ENCODE measurements around the gene STX3. TPM values are rescaled to one million over a fixed set of nuclear protein-coding genes. Genes with fewer than 3 reads are reported as not detected.
A peak's percentile ranks its signal among the peaks of the same experiment; 100 is the strongest.

Gene STX3
- total RNA-seq, 2 donors from 2014 or later: 20.8 to 58.5 TPM

DNA sequence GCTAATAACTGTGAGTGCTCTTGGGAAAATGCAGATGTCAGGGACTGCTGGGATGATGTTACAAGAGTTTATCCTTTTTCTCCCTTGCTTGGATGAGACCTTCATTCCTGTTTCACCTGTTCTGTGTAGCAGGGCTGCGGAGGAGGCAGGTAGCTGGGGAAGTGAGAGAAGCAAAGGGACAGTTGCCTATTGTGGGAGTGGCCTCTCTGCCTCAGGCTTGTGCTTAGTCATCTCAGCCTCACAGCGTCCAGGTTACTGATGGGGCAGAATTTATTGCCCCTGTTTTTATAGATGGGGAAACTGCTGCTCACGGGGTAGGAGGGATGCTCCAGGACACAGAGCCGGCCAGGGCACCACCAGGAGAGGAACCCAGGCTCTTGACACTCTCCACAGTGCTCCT lies 1.7 kb downstream of the STX3 start:
- peak; percentile 56 for DNase-seq (ENCODE audit: low spot score)
- peak overlapping the region; percentile 94 to 95 for H3K27ac ChIP-seq
- H3K4me3 ChIP-seq: no peak overlapping the region
- no peaks in the 10 kb centered on the region for H3K9me3 ChIP-seq
- peaks cover 4% of the 10 kb centered on the region for H3K4me1 ChIP-seq (replicated peaks)
- H3K36me3 ChIP-seq: no peaks in the 10 kb centered on the region
- 25% methylated on average over 4 of the region's 4 CpGs for WGBS
- H3K27me3 ChIP-seq (replicated peaks; ENCODE audit: insufficient read depth): no peaks in the 10 kb centered on the region
- TF ChIP-seq POLR2A (IDR thresholded peaks at IDR 0.05) (peak; percentile 28), POLR2AphosphoS5 (IDR thresholded peaks at IDR 0.05) (peak; percentile 38)
- TF ChIP-seq, protein P1, sequence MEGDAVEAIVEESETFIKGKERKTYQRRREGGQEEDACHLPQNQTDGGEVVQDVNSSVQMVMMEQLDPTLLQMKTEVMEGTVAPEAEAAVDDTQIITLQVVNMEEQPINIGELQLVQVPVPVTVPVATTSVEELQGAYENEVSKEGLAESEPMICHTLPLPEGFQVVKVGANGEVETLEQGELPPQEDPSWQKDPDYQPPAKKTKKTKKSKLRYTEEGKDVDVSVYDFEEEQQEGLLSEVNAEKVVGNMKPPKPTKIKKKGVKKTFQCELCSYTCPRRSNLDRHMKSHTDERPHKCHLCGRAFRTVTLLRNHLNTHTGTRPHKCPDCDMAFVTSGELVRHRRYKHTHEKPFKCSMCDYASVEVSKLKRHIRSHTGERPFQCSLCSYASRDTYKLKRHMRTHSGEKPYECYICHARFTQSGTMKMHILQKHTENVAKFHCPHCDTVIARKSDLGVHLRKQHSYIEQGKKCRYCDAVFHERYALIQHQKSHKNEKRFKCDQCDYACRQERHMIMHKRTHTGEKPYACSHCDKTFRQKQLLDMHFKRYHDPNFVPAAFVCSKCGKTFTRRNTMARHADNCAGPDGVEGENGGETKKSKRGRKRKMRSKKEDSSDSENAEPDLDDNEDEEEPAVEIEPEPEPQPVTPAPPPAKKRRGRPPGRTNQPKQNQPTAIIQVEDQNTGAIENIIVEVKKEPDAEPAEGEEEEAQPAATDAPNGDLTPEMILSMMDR (IDR thresholded peaks at IDR 0.05): no peak
- intact Hi-C loops (cut with DNase I): loop anchor here (10.0 kb wide), 1 partner anchor 612 kb away; the partner anchor contains the start of gene FAM111A

- intact Hi-C loops (cut with DNase I): loop anchor here (10.0 kb wide), 1 partner anchor 614 kb away; the partner anchor contains the start of gene FAM111A
- 95% methylated on average over 4 of the region's 4 CpGs for WGBS
- Histone ChIP-seq H3K27me3 (replicated peaks; ENCODE audit: insufficient read depth) (no peaks in the 10 kb centered on the region), H3K9me3 (no peaks in the 10 kb centered on the region), H3K27ac (no peak overlapping the region), H3K4me1 (replicated peaks) (peaks cover 4% of the 10 kb centered on the region), H3K36me3 (no peaks in the 10 kb centered on the region), H3K4me3 (no peak overlapping the region)
- DNase-seq (ENCODE audit: low spot score): no peak
- TF ChIP-seq POLR2A (IDR thresholded peaks at IDR 0.05): no peak
- TF ChIP-seq, protein P1 (IDR thresholded peaks at IDR 0.05): no peak
- TF ChIP-seq POLR2AphosphoS5 (IDR thresholded peaks at IDR 0.05): no peak
These were observed 3.3 kb downstream of the STX3 start for GRCh38 chr11:59758401-59759037.

DNA sequence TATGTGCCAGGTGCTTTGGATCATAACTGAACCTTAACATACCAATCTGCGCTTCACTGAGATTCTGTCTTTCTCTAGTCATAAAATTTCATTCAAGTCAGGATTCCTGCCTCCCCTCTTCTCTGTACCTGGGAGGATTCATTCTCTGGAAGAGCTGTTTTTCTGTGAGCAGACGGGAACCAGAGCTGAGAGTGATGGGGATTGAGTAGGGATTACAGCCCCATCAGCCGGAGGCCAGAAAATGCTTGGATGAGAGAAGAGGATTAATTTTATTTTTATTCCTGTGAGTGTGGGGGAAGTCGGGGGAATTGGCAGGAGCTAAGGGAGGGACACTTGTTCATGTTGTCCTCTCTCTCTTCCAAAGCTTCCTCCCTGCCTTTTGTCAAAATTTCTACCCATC lies 4.7 kb downstream of the STX3 start:
- Histone ChIP-seq H3K9me3 (no peaks in the 10 kb centered on the region), H3K27me3 (replicated peaks; ENCODE audit: insufficient read depth) (no peaks in the 10 kb centered on the region), H3K4me3 (no peak overlapping the region), H3K4me1 (replicated peaks) (peaks cover 4% of the 10 kb centered on the region), H3K27ac (no peak overlapping the region), H3K36me3 (no peaks in the 10 kb centered on the region)
- TF ChIP-seq, protein P1 (IDR thresholded peaks at IDR 0.05): no peak
- intact Hi-C loops (cut with DNase I): loop anchor here (10.0 kb wide), 1 partner anchor 615 kb away; the partner anchor contains the start of gene FAM111A
- WGBS: 69% methylated on average over 4 of the region's 4 CpGs
- DNase-seq (ENCODE audit: low spot score): no peak

DNA sequence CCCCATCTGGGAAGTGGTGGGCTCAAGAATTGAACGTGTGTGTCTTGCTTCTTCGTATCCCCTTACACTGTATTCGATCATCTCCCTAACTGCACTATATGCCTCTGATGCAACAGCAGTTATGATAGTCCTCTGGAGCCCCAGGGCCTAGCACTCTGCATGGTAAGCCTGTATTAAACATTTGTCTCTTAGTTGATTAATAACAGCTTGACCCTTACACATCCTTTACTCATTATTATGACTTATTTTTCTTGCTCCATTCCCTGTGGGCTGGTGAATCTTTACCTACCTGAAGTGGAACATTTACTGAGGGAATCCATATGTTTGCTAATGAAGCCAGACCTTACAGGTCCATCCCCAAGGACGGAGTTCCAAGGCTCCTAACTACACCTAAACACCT lies 5.6 kb downstream of the STX3 start:
- no peaks in the 10 kb centered on the region for H3K9me3 ChIP-seq
- intact Hi-C loops (cut with DNase I): no loop called here
- H3K4me3 ChIP-seq: no peak overlapping the region
- H3K27ac ChIP-seq: no peak overlapping the region
- TF ChIP-seq POLR2AphosphoS5 (IDR thresholded peaks at IDR 0.05) (no peak), POLR2A (IDR thresholded peaks at IDR 0.05) (no peak)
- TF ChIP-seq, protein P1 (IDR thresholded peaks at IDR 0.05): no peak
- H3K27me3 ChIP-seq (replicated peaks; ENCODE audit: insufficient read depth): no peaks in the 10 kb centered on the region
- no peak for DNase-seq (ENCODE audit: low spot score)
- 93% methylated on average over 4 of the region's 4 CpGs for WGBS
- H3K4me1 ChIP-seq (replicated peaks): peaks cover 4% of the 10 kb centered on the region
- H3K36me3 ChIP-seq: no peaks in the 10 kb centered on the region

GRCh38 chr11:59761993-59762392 lies 6.8 kb downstream of the STX3 start:
- H3K9me3 ChIP-seq: no peaks in the 10 kb centered on the region
- no peaks in the 10 kb centered on the region for H3K36me3 ChIP-seq
- no peak overlapping the region for H3K4me3 ChIP-seq
- no peaks in the 10 kb centered on the region for H3K27me3 ChIP-seq (replicated peaks; ENCODE audit: insufficient read depth)
- no peaks in the 10 kb centered on the region for H3K4me1 ChIP-seq (replicated peaks)
- DNase-seq (ENCODE audit: low spot score): no peak
- no peak for TF ChIP-seq POLR2AphosphoS5 (IDR thresholded peaks at IDR 0.05)
- TF ChIP-seq POLR2A (IDR thresholded peaks at IDR 0.05): no peak
- TF ChIP-seq, protein P1 (IDR thresholded peaks at IDR 0.05): no peak
- no peak overlapping the region for H3K27ac ChIP-seq
- intact Hi-C loops (cut with DNase I): no loop called here
- WGBS: 64% methylated on average over 6 of the region's 6 CpGs

Measured in prostate gland (tissue), 2 donors.